Right lobe of liver (tissue), 4 donors: Measurements from ENCODE around the gene NBDY.

Experiments
- CTCF ChIP-seq, 4 donors: fragments of 200-600 bp in 3 of 4; fragments of 450-650 bp in 1 of 4; IDR thresholded peaks; one replicate each; pipeline versions ENCODE4 v1.5.1 to v1.8.0; 2016 to 2022; ENCODE audit warnings: antibody characterized with exemption in 4 of 4, mild to moderate bottlenecking in 2 of 4
- POLR2A ChIP-seq: fragments of 450-650 bp; IDR thresholded peaks from one replicate; pipeline ENCODE4 v1.6.1; 2017; ENCODE audit warnings: antibody characterized with exemption, mild to moderate bottlenecking
- donor health status: DM: no; HTN: no; CAD: no.
- donor health status: DM: no; HTN: no; CAD: no.
- donor health status: DM: no; HTN: yes; CAD: no.

GRCh38 chrX:56788717-56789122, 59.7 kb downstream of the NBDY start:
- TF ChIP-seq CTCF (IDR thresholded peaks at IDR 0.05) = peak in 1 of 4 donors; percentile 52
- no peak for TF ChIP-seq POLR2A
